Fibroblast of lung (primary cell): ENCODE results near the gene NECTIN4.

Source experiments
- EZH2 ChIP-seq: IDR thresholded peaks from 2 replicates; pipeline ENCODE4 v1.5.1; 2012; ENCODE audit warnings: low read length, control low read depth, mild to moderate bottlenecking; ENCODE audit errors: missing control alignments
- TF ChIP-seq, protein P1 (sequence below), 2 donors: IDR thresholded peaks in 1 of 2; conservative IDR thresholded peaks in 1 of 2; 1 replicate in 1 of 2; 2 replicates in 1 of 2; pipeline ENCODE4 v1.5.1; 2011 to 2012; ENCODE audit warnings: low read length in 2 of 2, control low read depth in 1 of 2, inconsistent platforms in 1 of 2, low read depth in 1 of 2, mild to moderate bottlenecking in 1 of 2

GRCh38 chr1:161082996-161083747 lies 6.2 kb downstream of the NECTIN4 start:
- TF ChIP-seq, protein P1, sequence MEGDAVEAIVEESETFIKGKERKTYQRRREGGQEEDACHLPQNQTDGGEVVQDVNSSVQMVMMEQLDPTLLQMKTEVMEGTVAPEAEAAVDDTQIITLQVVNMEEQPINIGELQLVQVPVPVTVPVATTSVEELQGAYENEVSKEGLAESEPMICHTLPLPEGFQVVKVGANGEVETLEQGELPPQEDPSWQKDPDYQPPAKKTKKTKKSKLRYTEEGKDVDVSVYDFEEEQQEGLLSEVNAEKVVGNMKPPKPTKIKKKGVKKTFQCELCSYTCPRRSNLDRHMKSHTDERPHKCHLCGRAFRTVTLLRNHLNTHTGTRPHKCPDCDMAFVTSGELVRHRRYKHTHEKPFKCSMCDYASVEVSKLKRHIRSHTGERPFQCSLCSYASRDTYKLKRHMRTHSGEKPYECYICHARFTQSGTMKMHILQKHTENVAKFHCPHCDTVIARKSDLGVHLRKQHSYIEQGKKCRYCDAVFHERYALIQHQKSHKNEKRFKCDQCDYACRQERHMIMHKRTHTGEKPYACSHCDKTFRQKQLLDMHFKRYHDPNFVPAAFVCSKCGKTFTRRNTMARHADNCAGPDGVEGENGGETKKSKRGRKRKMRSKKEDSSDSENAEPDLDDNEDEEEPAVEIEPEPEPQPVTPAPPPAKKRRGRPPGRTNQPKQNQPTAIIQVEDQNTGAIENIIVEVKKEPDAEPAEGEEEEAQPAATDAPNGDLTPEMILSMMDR (conservative IDR thresholded peaks at IDR 0.05 in 1 of 2, IDR thresholded peaks at IDR 0.05 in 1 of 2; ENCODE audit: low read depth in 1 of 2, low read length in 2 of 2) = no peak
- TF ChIP-seq EZH2 = no peak
